NB4 (cell line): ENCODE results near the gene STUM.

Source experiments
- CTCF ChIP-seq: IDR thresholded peaks from one replicate; pipeline ENCODE4 v1.5.1; 2012; ENCODE audit warnings: low read depth, low read length
- MAX ChIP-seq: IDR thresholded peaks from 2 replicates; pipeline ENCODE4 v1.6.1; 2011; ENCODE audit warnings: low read depth, low read length
- POLR2A ChIP-seq: IDR thresholded peaks from 2 replicates; pipeline ENCODE4 v1.6.1; 2011; ENCODE audit warnings: mild to moderate bottlenecking; ENCODE audit not compliant: insufficient read length; ENCODE audit errors: extremely low read depth

GRCh38 chr1:226510453-226510852 is 38.1 kb upstream of the STUM start:
- no peak for TF ChIP-seq CTCF
- TF ChIP-seq POLR2A = no peak
- TF ChIP-seq MAX = no peak
